Type B pancreatic cell (in vitro differentiated cells): ENCODE results near the gene NGFR. TPM values are rescaled to one million over a fixed set of nuclear protein-coding genes. Genes with fewer than 3 reads are reported as not detected.

Experiments
- DNase-seq: peaks from one replicate; pipeline ENCODE4 v3.0.0; 2021; ENCODE audit warnings: mixed read lengths; ENCODE audit not compliant: unreplicated experiment; ENCODE audit errors: extremely low spot score
- H3K27ac Mint-ChIP-seq: 2 replicates; pipeline ENCODE4 v1.8.0; 2021; ENCODE audit warnings: mild to moderate bottlenecking, mixed read lengths
- H3K27me3 Mint-ChIP-seq: 2 replicates; pipeline ENCODE4 v1.8.0; 2021; ENCODE audit warnings: mixed read lengths
- H3K36me3 Mint-ChIP-seq: 2 replicates; pipeline ENCODE4 v1.8.0; 2021; ENCODE audit warnings: mixed read lengths
- H3K4me1 Mint-ChIP-seq: one replicate; pipeline ENCODE4 v1.8.0; 2021; ENCODE audit warnings: mixed read lengths; ENCODE audit not compliant: unreplicated experiment
- H3K4me3 Mint-ChIP-seq: 2 replicates; pipeline ENCODE4 v1.8.0; 2021; ENCODE audit warnings: mild to moderate bottlenecking, mixed read lengths
- H3K9me3 Mint-ChIP-seq: 2 replicates; pipeline ENCODE4 v1.8.0; 2021; ENCODE audit warnings: mixed read lengths
- CTCF ChIP-seq: fragments of 200-600 bp; sonication (generic); conservative IDR thresholded peaks from 2 replicates; pipeline ENCODE4 v1.5.0; 2021; ENCODE audit warnings: antibody characterized with exemption, mild to moderate bottlenecking
- long read RNA-seq: library from polyadenylated mRNA; unstranded; transcript quantifications from one replicate; pipeline ENCODE4 v2.0.0, GENCODE V29; 2020
- total RNA-seq: library from RNA; stranded (reverse); gene quantifications from 2 replicates; pipeline ENCODE4 v1.2.1, GENCODE V29; 2021; ENCODE audit warnings: low replicate concordance

Gene NGFR
- total RNA-seq = 2.1 and 41.3 TPM in 2 replicates
- long read RNA-seq = 0 reads

GRCh38 chr17:49494986-49495841, at the start of gene NGFR:
NGFR (plus strand) TSS chr17:49495293; CDS start chr17:49495418, 125 bp downstream.
- Mint-ChIP-seq H3K4me1 (peaks cover 20% of the 10 kb centered on the region), H3K27ac (no peak within 1 kb of the TSS), H3K27me3 (peaks cover 77% of the 10 kb centered on the region), H3K9me3 (no peaks in the 10 kb centered on the region), H3K4me3 (peak within 1 kb of the TSS; percentile 85), H3K36me3 (no peaks in the 10 kb centered on the region)
- DNase-seq = no peak
- TF ChIP-seq CTCF = peak; percentile 33

GRCh38 chr17:49445591-49445990, 49.5 kb upstream of the NGFR start:
- Mint-ChIP-seq H3K9me3 (no peaks in the 10 kb centered on the region), H3K36me3 (no peaks in the 10 kb centered on the region), H3K4me3 (no peak overlapping the region), H3K4me1 (peaks cover 16% of the 10 kb centered on the region), H3K27ac (no peak overlapping the region), H3K27me3 (peaks cover 24% of the 10 kb centered on the region)
- TF ChIP-seq CTCF = no peak
- DNase-seq = no peak

GRCh38 chr17:49447628-49448302, 47.3 kb upstream of the NGFR start:
- no peak overlapping the region for H3K4me3 Mint-ChIP-seq

GRCh38 chr17:49450181-49450580, 44.9 kb upstream of the NGFR start:
- DNase-seq = no peak
- H3K9me3 Mint-ChIP-seq = no peaks in the 10 kb centered on the region
- peaks cover 18% of the 10 kb centered on the region for H3K4me1 Mint-ChIP-seq
- no peaks in the 10 kb centered on the region for H3K36me3 Mint-ChIP-seq
- no peak overlapping the region for H3K27ac Mint-ChIP-seq
- H3K4me3 Mint-ChIP-seq = no peak overlapping the region
- peaks cover 8% of the 10 kb centered on the region for H3K27me3 Mint-ChIP-seq
- TF ChIP-seq CTCF = no peak

More at GRCh38 chr17:49447628-49448302, 47.3 kb upstream of the NGFR start:
- no peak for TF ChIP-seq CTCF
- Mint-ChIP-seq H3K27me3 (peaks cover 9% of the 10 kb centered on the region), H3K27ac (no peak overlapping the region), H3K4me1 (peaks cover 11% of the 10 kb centered on the region), H3K36me3 (no peaks in the 10 kb centered on the region), H3K9me3 (no peaks in the 10 kb centered on the region)
- no peak for DNase-seq

GRCh38 chr17:49450735-49451134, 44.4 kb upstream of the NGFR start:
- no peak overlapping the region for H3K27ac Mint-ChIP-seq
- H3K4me1 Mint-ChIP-seq = peaks cover 19% of the 10 kb centered on the region
- no peak for DNase-seq

More at GRCh38 chr17:49450735-49451134, 44.4 kb upstream of the NGFR start:
- Mint-ChIP-seq H3K4me3 (no peak overlapping the region), H3K36me3 (no peaks in the 10 kb centered on the region), H3K9me3 (no peaks in the 10 kb centered on the region), H3K27me3 (peaks cover 9% of the 10 kb centered on the region)
- no peak for TF ChIP-seq CTCF
